Mucosa of stomach (tissue), 1 donor: ENCODE data around the gene FAM117A.
"Not testable (repeated sequence)": the region's sequence is repeated elsewhere in the genome, so short reads cannot be mapped to it uniquely, and the experiment has no call there.

Source experiments
- H3K27me3 ChIP-seq: one replicate; pipeline ENCODE4 v1.7.0; 2013; ENCODE audit warnings: mild to moderate bottlenecking, low read length; ENCODE audit not compliant: control insufficient read depth, insufficient read depth
- H3K36me3 ChIP-seq: one replicate; pipeline ENCODE4 v1.7.0; 2013; ENCODE audit warnings: low read length; ENCODE audit not compliant: control insufficient read depth, insufficient read depth
- H3K4me1 ChIP-seq: one replicate; pipeline ENCODE4 v1.7.0; 2013; ENCODE audit warnings: mild to moderate bottlenecking, low read length; ENCODE audit not compliant: control insufficient read depth, insufficient read depth
- H3K4me3 ChIP-seq: one replicate; pipeline ENCODE4 v1.7.0; 2013; ENCODE audit warnings: low read length
- H3K9ac ChIP-seq: one replicate; pipeline ENCODE4 v1.7.0; 2013; ENCODE audit warnings: mild to moderate bottlenecking, low read length, moderate library complexity
- H3K9me3 ChIP-seq: one replicate; pipeline ENCODE4 v1.7.0; 2013; ENCODE audit warnings: mild to moderate bottlenecking, low read length, moderate library complexity; ENCODE audit not compliant: control insufficient read depth
- donor health status: Pancreatic carcinoma.

Gene FAM117A

DNA sequence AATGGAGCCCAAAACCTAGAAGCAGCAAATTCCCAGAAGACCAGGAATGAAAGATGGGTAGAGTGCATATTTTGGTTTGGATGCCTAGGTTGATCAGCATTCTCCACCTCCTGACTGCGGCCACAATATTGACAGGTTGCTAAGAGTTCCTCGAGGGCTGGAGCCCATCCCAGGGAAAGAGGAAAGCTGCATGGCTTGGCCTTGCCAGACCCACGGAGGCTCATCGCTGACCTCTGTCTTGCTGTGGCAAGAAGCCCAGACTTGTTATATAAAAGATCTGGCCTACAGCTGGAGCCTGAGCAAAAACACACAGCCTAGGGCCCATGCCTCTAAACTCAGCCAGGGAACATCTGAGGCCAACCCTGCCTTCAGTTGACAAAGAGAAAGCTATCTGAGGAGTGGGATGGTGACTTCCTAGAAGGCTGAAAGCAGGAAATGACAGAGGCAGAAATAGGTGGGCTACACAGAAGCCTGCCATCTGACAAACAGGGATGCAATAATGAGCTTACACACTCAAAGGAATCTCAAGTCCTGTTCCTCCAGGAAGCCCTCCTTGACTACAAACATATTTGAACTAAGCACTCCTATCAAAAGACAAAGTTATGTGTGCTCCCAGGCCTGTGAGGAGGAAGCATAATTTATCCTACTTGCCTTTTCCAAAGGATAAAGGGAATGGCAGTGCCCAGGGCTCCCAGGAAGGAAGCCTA, 33.7 kb downstream of the FAM117A start:
- H3K9ac ChIP-seq = no peak overlapping the region
- no peak overlapping the region for H3K4me3 ChIP-seq
- no peaks in the 10 kb centered on the region for H3K36me3 ChIP-seq
- peaks cover 8% of the 10 kb centered on the region for H3K4me1 ChIP-seq
- no peaks in the 10 kb centered on the region for H3K9me3 ChIP-seq
- H3K27me3 ChIP-seq = no peaks in the 10 kb centered on the region

DNA sequence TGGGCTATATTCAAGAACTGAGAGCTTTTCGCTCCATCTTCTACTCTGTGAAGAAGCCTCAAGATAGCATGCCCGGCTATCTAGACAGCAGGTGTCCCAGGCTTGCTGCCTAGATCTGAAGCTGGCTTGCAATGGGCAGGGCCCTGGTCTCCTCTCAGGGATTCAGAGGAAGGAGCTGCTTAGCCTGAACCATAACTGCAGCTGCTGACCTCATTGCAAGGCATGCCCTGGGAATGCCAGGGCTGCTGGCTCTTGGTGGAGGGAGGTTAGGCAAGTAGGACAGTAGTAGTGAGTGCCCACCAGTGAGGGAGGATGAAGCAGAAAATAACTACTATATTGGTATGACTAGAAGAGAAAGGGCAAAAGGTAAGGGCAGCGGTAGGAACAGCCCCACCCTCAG, 34.9 kb downstream of the FAM117A start:
- Histone ChIP-seq H3K36me3 (no peaks in the 10 kb centered on the region), H3K4me3 (no peak overlapping the region), H3K4me1 (peaks cover 8% of the 10 kb centered on the region), H3K9ac (no peak overlapping the region), H3K27me3 (no peaks in the 10 kb centered on the region), H3K9me3 (no peaks in the 10 kb centered on the region)

- Histone ChIP-seq H3K9me3 (no peaks in the 10 kb centered on the region), H3K27me3 (no peaks in the 10 kb centered on the region), H3K4me1 (peaks cover 8% of the 10 kb centered on the region)
Measured at GRCh38 chr17:49728425-49728824, 35.5 kb downstream of the FAM117A start.

GRCh38 chr17:49727380-49727779, 36.6 kb downstream of the FAM117A start:
- H3K36me3 ChIP-seq = no peaks in the 10 kb centered on the region
- H3K4me1 ChIP-seq = peaks cover 8% of the 10 kb centered on the region

More at GRCh38 chr17:49728425-49728824, 35.5 kb downstream of the FAM117A start:
- Histone ChIP-seq H3K9ac (no peak overlapping the region), H3K36me3 (no peaks in the 10 kb centered on the region), H3K4me3 (no peak overlapping the region)

GRCh38 chr17:49725452-49726130, 38.3 kb downstream of the FAM117A start:
- H3K27me3 ChIP-seq = no peaks in the 10 kb centered on the region
- no peaks in the 10 kb centered on the region for H3K36me3 ChIP-seq
- no peak overlapping the region for H3K9ac ChIP-seq
- H3K4me3 ChIP-seq = no peak overlapping the region
- no peaks in the 10 kb centered on the region for H3K9me3 ChIP-seq
- H3K4me1 ChIP-seq = peaks cover 8% of the 10 kb centered on the region

More at GRCh38 chr17:49727380-49727779, 36.6 kb downstream of the FAM117A start:
- no peaks in the 10 kb centered on the region for H3K27me3 ChIP-seq
- H3K4me3 ChIP-seq = no peak overlapping the region
- no peak overlapping the region for H3K9ac ChIP-seq
- H3K9me3 ChIP-seq = no peaks in the 10 kb centered on the region

- H3K4me1 ChIP-seq, H3K9ac ChIP-seq: not testable (repeated sequence)
Measured at GRCh38 chr17:49724552-49724951, 39.4 kb downstream of the FAM117A start.

DNA sequence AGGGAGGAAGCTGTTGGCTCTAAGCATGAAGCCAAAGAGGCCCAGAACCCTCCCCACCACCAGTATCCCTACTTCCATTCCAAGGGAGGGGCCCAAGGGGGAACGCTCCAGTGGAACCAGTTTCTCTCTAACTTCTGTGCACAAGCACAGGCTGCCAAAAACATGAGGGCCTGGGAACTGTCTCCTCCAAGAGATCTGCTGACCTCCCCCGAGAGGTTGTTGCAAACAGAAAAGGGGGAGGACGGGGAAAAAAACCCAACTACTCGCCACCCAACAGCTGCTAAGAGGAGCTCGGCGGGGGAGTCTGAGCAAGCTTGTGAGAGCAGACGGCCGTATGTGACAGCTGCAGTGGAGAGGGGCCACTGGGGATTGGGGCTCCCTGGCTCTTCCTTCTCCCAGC, 40.5 kb downstream of the FAM117A start:
- Histone ChIP-seq H3K9ac (no peak overlapping the region), H3K4me1 (no peaks in the 10 kb centered on the region), H3K36me3 (no peaks in the 10 kb centered on the region), H3K27me3 (no peaks in the 10 kb centered on the region), H3K9me3 (no peaks in the 10 kb centered on the region), H3K4me3 (no peak overlapping the region)

More at GRCh38 chr17:49724552-49724951, 39.4 kb downstream of the FAM117A start:
- H3K9me3 ChIP-seq, H3K4me3 ChIP-seq, H3K27me3 ChIP-seq, H3K36me3 ChIP-seq: not testable (repeated sequence)

DNA sequence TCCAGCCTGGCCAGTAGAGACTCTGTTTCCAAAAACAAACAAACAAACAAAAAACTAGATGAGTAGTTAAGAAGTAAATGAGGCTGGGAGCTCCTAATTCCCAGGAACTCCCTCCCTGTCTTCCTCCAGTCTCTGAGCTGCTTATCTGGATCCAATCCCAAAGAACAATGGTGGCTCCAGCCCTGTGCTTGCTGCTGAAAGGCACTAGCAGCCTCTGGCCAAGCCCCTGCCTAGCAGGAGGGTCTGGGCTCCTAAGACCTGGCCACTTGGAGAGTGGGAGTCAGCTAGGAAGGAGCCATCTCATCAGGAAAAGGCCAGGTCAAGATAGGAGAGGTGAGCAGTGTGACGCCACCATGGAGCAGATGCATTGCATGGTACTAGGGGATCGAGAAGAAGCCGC, 41.9 kb downstream of the FAM117A start:
- Histone ChIP-seq H3K9ac (no peak overlapping the region), H3K9me3 (no peaks in the 10 kb centered on the region), H3K4me3 (no peak overlapping the region), H3K36me3 (peaks cover 4% of the 10 kb centered on the region), H3K4me1 (peaks cover 8% of the 10 kb centered on the region), H3K27me3 (no peaks in the 10 kb centered on the region)

DNA sequence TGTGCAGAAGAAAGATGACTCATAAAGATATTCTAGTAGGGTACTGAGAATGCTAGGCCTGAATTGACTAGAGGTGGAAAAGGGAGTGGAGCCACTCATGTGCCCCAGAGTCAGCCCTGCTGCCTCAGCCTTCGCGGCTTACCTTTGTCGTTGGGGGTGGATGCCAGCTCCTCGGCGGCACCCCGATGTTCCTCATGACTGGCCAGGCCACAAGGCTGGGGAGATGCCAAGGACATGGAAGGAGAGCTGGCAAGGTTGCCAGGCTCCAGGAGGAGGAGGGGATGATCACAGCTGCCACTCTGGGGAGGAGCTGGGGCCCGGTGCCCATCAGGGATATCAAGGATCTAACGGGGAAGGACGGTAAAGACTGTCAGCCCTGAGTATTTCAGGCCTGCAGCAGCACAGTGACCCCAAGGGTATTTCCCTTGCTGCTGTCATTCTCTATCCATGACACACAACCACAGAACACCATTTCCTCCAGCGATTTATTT, 46.5 kb downstream of the FAM117A start:
- H3K36me3 ChIP-seq = peaks cover 4% of the 10 kb centered on the region
- no peaks in the 10 kb centered on the region for H3K27me3 ChIP-seq
- no peak overlapping the region for H3K9ac ChIP-seq
- no peaks in the 10 kb centered on the region for H3K9me3 ChIP-seq
- H3K4me3 ChIP-seq = no peak overlapping the region
- peaks cover 29% of the 10 kb centered on the region for H3K4me1 ChIP-seq

DNA sequence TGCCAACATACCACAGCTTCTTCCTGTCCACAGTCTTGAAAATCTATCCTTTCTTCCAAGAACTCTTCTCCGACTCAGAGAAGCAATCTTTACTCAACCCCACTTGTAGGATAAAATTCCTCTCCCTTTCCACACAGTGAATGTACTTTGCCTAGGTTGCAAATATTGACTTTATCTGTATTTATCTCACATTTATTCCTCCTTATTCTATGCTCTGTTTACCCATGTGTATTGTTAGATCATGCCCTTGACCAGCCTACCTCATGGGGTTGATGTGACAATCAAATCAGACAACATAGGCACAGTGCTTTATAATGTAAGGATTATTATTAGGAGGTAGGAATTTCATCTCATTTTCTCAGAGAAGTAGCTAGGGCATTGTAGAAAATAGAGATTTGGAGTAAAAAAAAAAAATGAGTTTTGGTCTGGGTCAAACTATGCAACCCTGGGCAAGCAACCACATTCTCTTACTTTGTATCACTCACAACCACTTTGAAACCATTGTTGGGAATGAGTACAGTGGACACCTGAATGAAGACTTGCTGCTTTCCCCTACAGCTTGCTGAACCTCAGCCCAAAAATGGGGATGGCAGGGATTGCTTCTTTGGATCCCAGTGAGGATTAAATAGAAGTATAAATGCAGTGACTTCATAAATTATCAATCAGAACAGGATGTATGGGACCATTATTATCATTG, 47.1 kb downstream of the FAM117A start:
- H3K9me3 ChIP-seq = no peaks in the 10 kb centered on the region
- peaks cover 4% of the 10 kb centered on the region for H3K36me3 ChIP-seq
- H3K9ac ChIP-seq = no peak overlapping the region
- H3K4me3 ChIP-seq = no peak overlapping the region
- peaks cover 29% of the 10 kb centered on the region for H3K4me1 ChIP-seq
- H3K27me3 ChIP-seq = no peaks in the 10 kb centered on the region

GRCh38 chr17:49715717-49716279, 48.1 kb downstream of the FAM117A start:
- no peaks in the 10 kb centered on the region for H3K27me3 ChIP-seq
- no peak overlapping the region for H3K4me3 ChIP-seq
- H3K4me1 ChIP-seq = peaks cover 29% of the 10 kb centered on the region
- no peaks in the 10 kb centered on the region for H3K9me3 ChIP-seq
- H3K36me3 ChIP-seq = peaks cover 4% of the 10 kb centered on the region
- no peak overlapping the region for H3K9ac ChIP-seq

GRCh38 chr17:49715216-49715615, 48.7 kb downstream of the FAM117A start:
- no peak overlapping the region for H3K4me3 ChIP-seq
- H3K4me1 ChIP-seq = peaks cover 29% of the 10 kb centered on the region
- no peaks in the 10 kb centered on the region for H3K27me3 ChIP-seq
- H3K9me3 ChIP-seq = no peaks in the 10 kb centered on the region
- no peak overlapping the region for H3K9ac ChIP-seq
- peaks cover 4% of the 10 kb centered on the region for H3K36me3 ChIP-seq
